ENCODE data around the gene AFF3. TPM values are rescaled to one million over a fixed set of nuclear protein-coding genes. Genes with fewer than 3 reads are reported as not detected.

AFF3 gene
- total and polyA plus RNA-seq, 2 of the 13 experiments (the other 11 are each of a cell fraction or from before 2014, with no cell fraction given): not detected

DNA sequence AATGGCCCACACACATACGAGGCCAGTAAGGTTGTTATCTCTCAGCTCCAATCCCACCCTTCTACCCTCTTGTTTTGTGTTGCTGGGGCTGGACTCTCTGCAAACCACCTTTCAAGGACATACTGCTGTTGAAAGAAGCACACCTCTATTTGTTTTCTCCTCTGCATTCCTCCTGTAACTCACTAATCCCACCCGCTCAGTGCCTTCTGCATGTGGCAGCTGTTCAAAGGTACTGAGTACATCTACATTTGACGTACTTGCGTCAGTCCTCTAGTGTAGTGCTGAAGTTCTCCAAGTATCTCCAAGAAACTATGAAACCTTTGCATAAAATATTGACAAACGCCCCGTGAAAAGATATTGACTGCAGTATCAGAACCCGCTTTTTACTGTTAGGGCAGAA lies 310.6 kb downstream of the AFF3 start (continued):
- TF ChIP-seq RORA (CRISPR knock-in tag; IDR thresholded peaks at IDR 0.05): no peak
- TF ChIP-seq DNMT1 (CRISPR knock-in tag; IDR thresholded peaks at IDR 0.05): no peak
- TF ChIP-seq IKZF4 (CRISPR knock-in tag; IDR thresholded peaks at IDR 0.05; ENCODE audit: borderline replicate concordance, low read depth, not compliant biosample characterization): no peak
- peak; percentile 100 for TF ChIP-seq ZNF232 (CRISPR knock-in tag; IDR thresholded peaks at IDR 0.05; ENCODE audit: borderline replicate concordance)
- no peak for TF ChIP-seq ARID2 (CRISPR knock-in tag; IDR thresholded peaks at IDR 0.05; ENCODE audit: borderline replicate concordance)

DNA sequence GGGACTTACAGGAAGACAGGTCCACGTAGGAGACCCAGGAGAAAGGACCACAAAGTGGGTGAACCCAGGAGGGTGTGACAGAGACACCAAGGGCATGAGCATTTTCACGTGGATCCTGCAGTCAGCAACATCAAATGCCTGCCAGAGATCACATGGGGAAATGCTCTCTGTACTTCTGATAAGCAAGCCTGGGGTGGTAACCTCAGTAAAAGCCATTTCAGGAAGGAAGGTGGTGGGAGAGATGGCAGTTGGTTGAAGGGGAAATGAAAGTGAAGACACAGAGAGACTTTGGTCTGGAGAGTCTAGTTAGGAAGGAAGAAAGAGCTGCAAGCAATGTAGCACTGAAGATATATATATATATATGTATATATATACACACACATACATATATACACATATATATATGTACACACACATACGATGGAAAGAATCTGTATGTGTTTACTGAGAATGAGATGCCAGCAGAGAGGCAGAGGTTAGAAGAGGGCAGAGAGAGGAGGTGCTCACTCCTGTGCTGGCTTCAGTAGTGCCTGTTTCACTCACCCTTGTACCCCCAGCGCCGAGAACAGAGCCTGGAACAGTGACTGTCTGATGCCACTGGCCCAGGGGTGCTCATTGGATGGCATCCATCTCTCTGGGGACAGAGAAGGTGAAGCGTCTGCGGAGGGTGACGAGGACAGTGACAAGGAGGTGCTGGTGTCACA lies 314.9 kb downstream of the AFF3 start:
- Histone ChIP-seq H3K4me2 (ENCODE audit: low read depth, low read length) (no peak overlapping the region), H3K4me3 (replicated peaks in 1 of 3; ENCODE audit: insufficient read depth in 1 of 3, low read depth in 2 of 3, low read length in 3 of 3) (no peak overlapping the region), H3K79me2 (ENCODE audit: insufficient read depth, low read length) (no peaks in the 10 kb centered on the region), H3K9ac (ENCODE audit: insufficient read depth, low read depth, low read length) (no peak overlapping the region), H2AFZ (ENCODE audit: low read length) (no peak overlapping the region), H3K9me3 (ENCODE audit: low read length) (no peaks in the 10 kb centered on the region), H3K4me1 (ENCODE audit: insufficient read depth, low read length) (peaks cover 10% of the 10 kb centered on the region; the same call in 1 of the 2 replicates), H3K27ac (ENCODE audit: extremely low read length, insufficient read depth, low read length) (no peak overlapping the region), H4K20me1 (ENCODE audit: insufficient read depth, low read length) (no peaks in the 10 kb centered on the region), H3K36me3 (replicated peaks in 1 of 2; ENCODE audit: control insufficient read depth in 1 of 2, insufficient read depth in 2 of 2, low read length in 2 of 2) (no peaks in the 10 kb centered on the region), H3K27me3 (ENCODE audit: control insufficient read depth in 1 of 2, insufficient read depth in 2 of 2, low read length in 2 of 2) (peaks cover 0 to 3% of the 10 kb centered on the region in 2 experiments; a peak in 3 of 5 replicates)
- intact Hi-C loops (cut with micrococcal nuclease; ENCODE audit: unreplicated experiment) (no loop called here), in situ Hi-C loops (cut with HindIII; ENCODE audit: extremely low pct_ligation_motif_present, low pct_unique_long_range_greater_than_20kb) (loop anchor here (10.0 kb wide), 1 partner anchor 273 kb away; no protein-coding TSS in a partner anchor)
- DNase-seq (ENCODE audit: low spot score) (no peak), FAIRE-seq (no peak), ATAC-seq (no peak)
- 24% methylated on average over 8 of the region's 8 CpGs for WGBS (ENCODE audit: low lambda C conversion rate)
- BruUV-seq (replicated peaks): no TSS peak
- CTCF ChIA-PET (ENCODE audit: low intra/inter-chr PET ratio, low total read pairs): no interaction called here
- no peak for TF ChIP-seq HES4 (CRISPR knock-in tag; IDR thresholded peaks at IDR 0.05; ENCODE audit: borderline replicate concordance)
- TF ChIP-seq BRD4 (CRISPR knock-in tag; IDR thresholded peaks at IDR 0.05): no peak
- no peak for TF ChIP-seq ZNF614 (CRISPR knock-in tag; IDR thresholded peaks at IDR 0.05; ENCODE audit: borderline replicate concordance)
- TF ChIP-seq, protein P1, sequence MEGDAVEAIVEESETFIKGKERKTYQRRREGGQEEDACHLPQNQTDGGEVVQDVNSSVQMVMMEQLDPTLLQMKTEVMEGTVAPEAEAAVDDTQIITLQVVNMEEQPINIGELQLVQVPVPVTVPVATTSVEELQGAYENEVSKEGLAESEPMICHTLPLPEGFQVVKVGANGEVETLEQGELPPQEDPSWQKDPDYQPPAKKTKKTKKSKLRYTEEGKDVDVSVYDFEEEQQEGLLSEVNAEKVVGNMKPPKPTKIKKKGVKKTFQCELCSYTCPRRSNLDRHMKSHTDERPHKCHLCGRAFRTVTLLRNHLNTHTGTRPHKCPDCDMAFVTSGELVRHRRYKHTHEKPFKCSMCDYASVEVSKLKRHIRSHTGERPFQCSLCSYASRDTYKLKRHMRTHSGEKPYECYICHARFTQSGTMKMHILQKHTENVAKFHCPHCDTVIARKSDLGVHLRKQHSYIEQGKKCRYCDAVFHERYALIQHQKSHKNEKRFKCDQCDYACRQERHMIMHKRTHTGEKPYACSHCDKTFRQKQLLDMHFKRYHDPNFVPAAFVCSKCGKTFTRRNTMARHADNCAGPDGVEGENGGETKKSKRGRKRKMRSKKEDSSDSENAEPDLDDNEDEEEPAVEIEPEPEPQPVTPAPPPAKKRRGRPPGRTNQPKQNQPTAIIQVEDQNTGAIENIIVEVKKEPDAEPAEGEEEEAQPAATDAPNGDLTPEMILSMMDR (CRISPR knock-in tag; IDR thresholded peaks at IDR 0.05): no peak
- POLR2A ChIA-PET: no interaction called here

Measured in HepG2 (cell line).